HG03457 (cell line): ENCODE results near the gene KCNE4.

Experiments used
- ATAC-seq: cut with Tn5 transposase; IDR thresholded peaks from one replicate; pipeline ENCODE4 v1.9.1; 2021; ENCODE audit warnings: moderate number of reproducible peaks; ENCODE audit not compliant: unreplicated experiment

The KCNE4 gene, protein sequence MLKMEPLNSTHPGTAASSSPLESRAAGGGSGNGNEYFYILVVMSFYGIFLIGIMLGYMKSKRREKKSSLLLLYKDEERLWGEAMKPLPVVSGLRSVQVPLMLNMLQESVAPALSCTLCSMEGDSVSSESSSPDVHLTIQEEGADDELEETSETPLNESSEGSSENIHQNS

GRCh38 chr2:223051693-223052289 lies at the start of gene KCNE4:
Gene KCNE4 (plus strand): TSS chr2:223052190. CDS start chr2:223052831, 641 bp downstream.
- ATAC-seq, result no peak

GRCh38 chr2:223003191-223003590 lies 48.8 kb upstream of the KCNE4 start:
- ATAC-seq, result no peak

DNA sequence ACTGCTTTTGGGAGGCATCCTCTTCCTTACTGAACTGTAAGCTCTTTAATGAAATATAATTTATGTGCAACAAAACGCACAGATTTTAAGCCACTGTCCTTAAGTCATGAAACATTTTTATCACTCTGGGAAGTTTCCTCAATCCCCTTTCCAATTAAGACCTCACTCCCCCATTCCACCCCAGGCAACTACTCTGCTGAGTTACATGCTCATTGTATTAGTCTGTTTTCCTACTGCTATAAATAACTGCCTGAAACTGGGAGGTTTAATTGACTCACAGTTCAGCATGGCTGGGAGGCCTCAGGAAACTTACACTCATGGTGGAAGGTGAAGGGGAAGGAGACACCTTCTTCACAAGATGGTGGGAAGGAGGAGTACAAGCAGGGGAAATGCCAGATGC lies 46.5 kb upstream of the KCNE4 start:
- ATAC-seq, result no peak

- no peak for ATAC-seq
These were observed 44.5 kb upstream of the KCNE4 start for GRCh38 chr2:223007531-223007930.

- ATAC-seq, result no peak
These were observed 43.8 kb upstream of the KCNE4 start for GRCh38 chr2:223008162-223008561.

- ATAC-seq, result no peak
These were observed 43.0 kb upstream of the KCNE4 start for GRCh38 chr2:223008956-223009355.

- ATAC-seq, result no peak
These were observed 41.3 kb upstream of the KCNE4 start for GRCh38 chr2:223010641-223011040.

GRCh38 chr2:223012291-223012690 lies 39.7 kb upstream of the KCNE4 start:
- no peak for ATAC-seq

DNA sequence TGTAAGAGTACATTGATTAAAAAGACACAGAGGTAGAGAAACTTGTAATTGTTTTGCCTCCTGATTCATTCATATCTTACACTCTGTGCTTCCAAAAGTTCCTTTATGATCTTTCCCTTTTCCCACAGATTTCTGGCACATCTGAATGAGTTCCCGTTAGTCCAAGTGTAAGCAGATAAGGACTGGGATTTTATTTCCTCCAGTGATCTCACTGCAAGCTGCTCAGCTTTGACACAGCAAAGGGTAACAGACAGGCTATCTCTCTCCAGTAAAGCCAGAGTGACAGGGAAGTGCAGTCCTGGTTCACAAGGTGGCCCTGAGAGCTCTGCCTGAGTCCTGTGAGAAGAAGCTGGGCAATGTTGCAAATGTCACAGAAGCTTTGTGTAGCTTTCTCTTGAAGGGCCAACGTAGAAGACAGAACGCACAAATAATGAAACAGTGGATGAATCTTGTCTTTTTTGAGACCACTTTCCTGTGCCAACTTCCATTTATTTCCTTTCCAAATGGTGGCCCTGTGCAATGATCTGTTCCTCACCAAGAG lies 32.5 kb upstream of the KCNE4 start:
- ATAC-seq, result no peak

- no peak for ATAC-seq
These were observed 31.8 kb upstream of the KCNE4 start for GRCh38 chr2:223019987-223020717.

DNA sequence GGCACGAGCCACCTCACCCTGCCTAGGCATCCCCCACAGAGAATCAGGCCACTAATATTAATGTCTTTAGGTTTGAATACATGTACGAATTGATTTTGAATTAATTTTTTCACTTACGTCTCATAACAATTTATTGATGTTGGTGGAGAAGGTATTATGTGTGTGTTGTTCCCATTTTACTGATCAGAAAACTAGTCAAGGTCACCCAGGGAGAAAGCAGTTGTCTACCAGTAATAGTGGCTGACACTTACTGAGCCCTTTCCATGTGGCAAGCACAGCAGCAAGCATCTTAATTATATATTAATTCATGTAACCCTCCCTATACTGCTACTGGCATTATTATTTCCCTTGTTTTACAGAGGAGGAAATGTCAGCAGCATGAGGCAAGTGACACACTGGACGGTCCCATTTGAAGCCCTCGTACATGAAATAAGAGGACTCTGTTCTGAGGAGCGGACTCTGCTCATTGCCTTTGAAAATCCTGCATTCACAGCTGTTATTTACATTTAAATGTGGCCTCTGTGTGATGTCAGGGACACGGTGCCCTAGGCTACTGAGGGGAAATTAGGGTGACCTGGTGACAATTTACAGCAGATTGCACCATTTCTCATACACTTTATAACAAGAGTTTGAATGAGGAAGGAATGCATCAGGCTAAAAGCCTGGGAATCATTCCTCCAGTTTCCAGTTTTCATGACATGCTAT lies 30.9 kb upstream of the KCNE4 start:
- ATAC-seq, result no peak

- ATAC-seq, result no peak
These were observed 25.5 kb upstream of the KCNE4 start for GRCh38 chr2:223026357-223027110.

GRCh38 chr2:223027442-223027841 lies 24.5 kb upstream of the KCNE4 start:
- no peak for ATAC-seq

- ATAC-seq, result no peak
These were observed 22.7 kb upstream of the KCNE4 start for GRCh38 chr2:223029287-223029686.

DNA sequence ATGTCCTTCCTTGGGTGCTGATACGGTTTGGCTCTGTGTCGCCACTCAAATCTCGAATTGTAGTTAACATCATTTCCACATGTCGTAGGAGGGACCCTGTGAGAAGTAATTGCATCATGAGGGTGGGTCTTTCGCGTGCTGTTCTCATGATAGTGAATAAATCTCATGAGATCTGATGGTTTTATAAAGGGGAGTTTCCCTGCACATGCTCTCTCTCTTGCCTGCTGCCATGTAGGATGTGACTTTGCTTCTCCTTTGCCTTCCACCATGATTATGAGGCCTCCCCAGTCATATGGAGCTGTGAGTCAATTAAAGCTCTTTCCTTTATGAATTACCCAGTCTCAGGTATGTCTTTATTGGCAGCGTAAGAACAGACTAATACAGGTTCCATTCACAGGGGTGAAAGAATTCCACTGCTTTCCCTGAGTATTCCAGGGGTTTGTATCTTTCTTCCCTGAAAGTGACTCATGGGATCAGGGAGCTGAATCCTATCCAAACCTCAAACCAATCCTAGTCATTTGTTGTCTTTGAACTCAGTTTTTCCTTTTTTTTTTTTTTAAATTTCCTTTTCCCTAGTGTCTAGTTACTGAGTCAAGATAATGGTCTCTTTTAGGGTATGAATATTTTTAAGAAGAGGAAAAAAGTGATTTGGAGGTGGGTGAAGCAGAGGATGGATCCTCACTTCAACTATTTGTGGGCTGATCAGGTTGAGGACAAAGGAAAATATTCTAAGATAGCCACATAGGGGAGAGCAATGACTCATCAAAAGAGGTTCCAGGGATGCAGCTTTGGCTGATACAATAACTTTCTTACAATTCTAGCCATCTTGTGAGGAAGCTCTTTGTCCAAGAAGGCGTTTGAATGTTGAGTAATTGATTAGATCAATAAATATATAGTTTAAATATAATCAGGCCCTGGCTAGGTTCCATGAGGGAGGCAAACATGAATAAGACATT lies 19.5 kb upstream of the KCNE4 start:
- ATAC-seq, result no peak

- no peak for ATAC-seq
These were observed 17.6 kb upstream of the KCNE4 start for GRCh38 chr2:223034221-223034975.

DNA sequence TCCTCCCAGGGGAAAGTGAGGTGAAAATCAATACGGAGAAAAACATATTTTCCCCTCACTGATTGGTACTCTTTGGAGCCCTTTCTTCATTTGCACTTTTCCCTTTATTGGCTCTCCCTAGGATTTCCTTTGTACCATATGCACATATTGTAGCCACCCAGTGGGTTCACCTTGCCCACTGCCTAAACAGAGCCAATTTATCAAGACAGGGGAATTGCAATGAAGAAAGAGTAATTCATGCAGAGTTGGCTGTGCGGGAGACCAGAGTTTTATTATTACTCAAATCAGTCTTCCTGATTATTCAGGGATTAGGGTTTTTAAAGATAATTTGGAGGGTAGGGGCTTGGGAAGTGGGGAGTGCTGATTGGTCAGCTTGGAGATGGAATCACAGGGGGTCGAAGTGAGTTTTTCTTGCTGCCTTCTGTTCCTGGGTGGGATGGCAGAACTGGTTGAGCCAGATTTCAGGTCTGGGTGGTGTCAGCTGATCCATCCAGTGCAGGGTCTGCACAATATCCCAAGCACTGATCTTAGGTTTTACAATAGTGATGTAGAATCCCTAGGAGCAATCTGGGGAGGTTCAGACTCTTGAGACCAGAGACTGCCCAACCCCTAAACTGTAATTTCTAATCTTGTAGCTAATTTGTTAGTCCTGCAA lies 15.1 kb upstream of the KCNE4 start:
- ATAC-seq, result no peak

DNA sequence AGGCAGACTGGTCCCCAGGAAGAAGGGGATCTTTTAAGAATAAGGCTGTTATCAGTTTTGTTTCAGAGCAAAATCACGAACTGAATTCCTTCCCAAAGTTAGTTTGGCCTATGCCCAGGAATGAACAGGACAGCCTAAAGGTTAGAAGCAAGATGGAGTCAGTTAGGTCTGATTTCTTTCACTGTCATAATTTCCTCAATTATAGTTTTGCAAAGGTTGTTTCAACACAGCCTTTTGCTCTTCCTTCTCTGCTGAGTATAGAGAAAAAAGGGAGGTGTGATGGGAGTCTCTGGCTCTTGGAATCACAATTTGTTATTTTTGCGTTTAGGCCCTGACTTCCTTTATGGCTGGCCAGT lies 14.6 kb upstream of the KCNE4 start:
- no peak for ATAC-seq
